ENCODE results near the gene AFAP1. TPM values are rescaled to one million over a fixed set of nuclear protein-coding genes. Genes with fewer than 3 reads are reported as not detected.
A peak's percentile ranks its signal among the peaks of the same experiment; 100 is the strongest.

Gene AFAP1
- total RNA-seq, 2 donors from 2014 or later: 29.7 to 43.9 TPM

DNA sequence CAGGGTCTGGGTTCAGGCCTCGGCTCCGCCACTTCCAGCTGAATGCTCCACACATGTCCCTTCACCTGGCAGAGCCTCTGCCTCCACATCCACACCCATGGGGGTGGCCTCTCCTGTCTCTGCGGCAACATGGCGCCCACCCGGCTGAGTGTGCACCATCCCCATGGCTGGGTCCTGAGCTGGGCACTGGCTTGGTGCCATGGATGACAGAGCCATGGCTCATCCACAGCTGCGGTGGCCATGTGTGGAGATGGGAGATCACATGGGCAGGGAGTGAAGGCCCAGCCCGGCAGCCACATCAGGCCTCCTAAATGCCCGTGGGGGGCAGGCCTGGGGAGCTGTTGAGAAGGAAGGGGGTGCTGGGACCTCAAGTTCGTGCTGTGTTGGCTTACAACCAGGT lies 213.7 kb downstream of the AFAP1 start:
- intact Hi-C loops (cut with DNase I): no loop called here
- H3K4me3 ChIP-seq: no peak overlapping the region
- no peak overlapping the region for H3K27ac ChIP-seq
- no peaks in the 10 kb centered on the region for H3K9me3 ChIP-seq
- DNase-seq: no peak
- no peaks in the 10 kb centered on the region for H3K27me3 ChIP-seq
- H3K36me3 ChIP-seq: no peaks in the 10 kb centered on the region
- H3K4me1 ChIP-seq: no peaks in the 10 kb centered on the region
- TF ChIP-seq, protein P1, sequence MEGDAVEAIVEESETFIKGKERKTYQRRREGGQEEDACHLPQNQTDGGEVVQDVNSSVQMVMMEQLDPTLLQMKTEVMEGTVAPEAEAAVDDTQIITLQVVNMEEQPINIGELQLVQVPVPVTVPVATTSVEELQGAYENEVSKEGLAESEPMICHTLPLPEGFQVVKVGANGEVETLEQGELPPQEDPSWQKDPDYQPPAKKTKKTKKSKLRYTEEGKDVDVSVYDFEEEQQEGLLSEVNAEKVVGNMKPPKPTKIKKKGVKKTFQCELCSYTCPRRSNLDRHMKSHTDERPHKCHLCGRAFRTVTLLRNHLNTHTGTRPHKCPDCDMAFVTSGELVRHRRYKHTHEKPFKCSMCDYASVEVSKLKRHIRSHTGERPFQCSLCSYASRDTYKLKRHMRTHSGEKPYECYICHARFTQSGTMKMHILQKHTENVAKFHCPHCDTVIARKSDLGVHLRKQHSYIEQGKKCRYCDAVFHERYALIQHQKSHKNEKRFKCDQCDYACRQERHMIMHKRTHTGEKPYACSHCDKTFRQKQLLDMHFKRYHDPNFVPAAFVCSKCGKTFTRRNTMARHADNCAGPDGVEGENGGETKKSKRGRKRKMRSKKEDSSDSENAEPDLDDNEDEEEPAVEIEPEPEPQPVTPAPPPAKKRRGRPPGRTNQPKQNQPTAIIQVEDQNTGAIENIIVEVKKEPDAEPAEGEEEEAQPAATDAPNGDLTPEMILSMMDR (IDR thresholded peaks at IDR 0.05): no peak
- H3K9ac ChIP-seq (ENCODE audit: low read depth in 2 of 2, low read length in 2 of 2): no peak overlapping the region

DNA sequence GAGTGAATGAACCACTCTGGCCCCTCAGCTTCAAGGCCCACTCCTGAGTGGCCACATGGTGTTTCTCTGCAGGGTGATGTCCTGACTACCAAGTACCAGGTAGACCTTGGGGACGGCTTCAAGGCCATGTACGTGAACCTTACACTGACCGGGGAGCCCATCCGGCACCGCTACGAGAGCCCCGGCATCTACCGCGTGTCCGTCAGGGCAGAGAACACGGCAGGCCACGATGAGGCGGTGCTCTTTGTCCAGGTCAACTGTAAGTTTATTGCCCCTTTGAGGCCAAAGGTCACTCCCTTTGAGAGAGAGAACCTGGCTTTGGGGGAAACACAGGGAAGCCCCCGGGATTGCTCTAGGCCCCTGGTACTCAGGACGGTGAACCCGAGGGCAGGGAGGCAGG lies 216.0 kb downstream of the AFAP1 start:
- DNase-seq: no peak
- Histone ChIP-seq H3K27me3 (no peaks in the 10 kb centered on the region), H3K4me3 (no peak overlapping the region), H3K9ac (ENCODE audit: low read depth in 2 of 2, low read length in 2 of 2) (no peak overlapping the region), H3K4me1 (no peaks in the 10 kb centered on the region), H3K36me3 (no peaks in the 10 kb centered on the region), H3K9me3 (no peaks in the 10 kb centered on the region), H3K27ac (no peak overlapping the region)
- TF ChIP-seq, protein P1 (IDR thresholded peaks at IDR 0.05): no peak
- intact Hi-C loops (cut with DNase I): no loop called here

DNA sequence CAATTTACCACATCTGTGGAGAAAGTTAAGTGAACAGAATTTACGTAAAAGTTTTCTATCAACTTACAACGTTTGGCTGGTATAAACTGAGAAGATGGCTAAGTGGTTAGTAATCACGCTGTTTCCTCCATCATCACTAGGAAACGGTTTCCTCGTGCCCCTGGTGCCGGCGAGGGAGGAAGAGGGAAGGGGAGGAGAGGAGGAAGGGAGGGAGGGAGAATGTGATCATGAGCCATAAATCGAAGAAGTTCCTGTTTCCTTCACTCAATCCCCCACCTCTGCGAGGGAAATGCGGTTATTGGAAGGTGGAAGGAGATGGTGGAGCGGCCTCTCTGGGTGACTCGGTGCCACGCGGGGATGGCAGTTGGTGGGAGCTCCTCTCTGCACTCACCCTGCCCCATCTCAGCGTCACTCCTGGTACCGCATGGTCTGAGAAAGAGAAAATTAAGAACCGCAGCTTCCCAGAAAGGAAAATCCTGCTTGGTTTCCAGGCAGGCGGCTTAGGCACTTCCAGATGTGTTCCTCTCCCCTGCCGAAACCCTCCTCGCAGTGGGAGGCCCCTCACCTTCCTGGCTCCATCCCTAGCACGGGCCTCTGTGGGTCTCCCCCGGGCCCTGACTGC lies 216.8 kb downstream of the AFAP1 start:
- no peaks in the 10 kb centered on the region for H3K9me3 ChIP-seq
- H3K9ac ChIP-seq (ENCODE audit: low read depth in 2 of 2, low read length in 2 of 2): no peak overlapping the region
- H3K36me3 ChIP-seq: no peaks in the 10 kb centered on the region
- H3K4me3 ChIP-seq: no peak overlapping the region
- no peak overlapping the region for H3K27ac ChIP-seq
- TF ChIP-seq, protein P1 (IDR thresholded peaks at IDR 0.05): no peak
- DNase-seq: no peak
- no peaks in the 10 kb centered on the region for H3K4me1 ChIP-seq
- intact Hi-C loops (cut with DNase I): no loop called here
- H3K27me3 ChIP-seq: no peaks in the 10 kb centered on the region

DNA sequence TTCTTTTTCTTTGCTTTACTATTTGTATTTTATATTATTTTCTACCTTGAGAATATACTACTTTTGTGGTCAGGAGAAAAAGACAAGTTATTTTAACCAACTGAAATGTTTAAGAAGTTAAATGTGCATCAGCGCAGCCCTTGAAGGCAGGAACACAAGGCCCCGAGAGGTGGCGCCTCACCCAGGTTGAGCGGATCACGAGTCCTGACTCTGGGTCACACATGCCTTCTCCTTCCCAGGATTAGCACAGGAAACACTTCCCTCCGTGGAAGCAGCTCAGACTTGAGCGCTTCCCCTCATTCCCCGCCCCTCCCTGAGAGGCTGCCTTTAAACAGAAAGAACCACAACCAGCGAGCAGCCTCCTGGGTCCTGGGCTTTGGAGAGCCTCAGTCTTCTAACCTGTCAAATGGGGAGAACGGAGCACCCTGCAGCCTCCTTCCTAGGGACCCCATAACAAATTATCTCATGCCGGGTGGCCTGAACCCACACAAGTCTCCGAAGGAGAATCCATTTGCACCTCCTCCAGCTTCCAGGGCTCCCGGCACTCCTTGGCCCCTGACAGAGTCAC lies 217.6 kb downstream of the AFAP1 start:
- Histone ChIP-seq H3K27me3 (no peaks in the 10 kb centered on the region), H3K4me1 (no peaks in the 10 kb centered on the region), H3K9ac (ENCODE audit: low read depth in 2 of 2, low read length in 2 of 2) (no peak overlapping the region), H3K4me3 (no peak overlapping the region), H3K36me3 (no peaks in the 10 kb centered on the region), H3K27ac (no peak overlapping the region), H3K9me3 (no peaks in the 10 kb centered on the region)
- no peak for DNase-seq
- TF ChIP-seq, protein P1 (IDR thresholded peaks at IDR 0.05): no peak
- intact Hi-C loops (cut with DNase I): no loop called here

DNA sequence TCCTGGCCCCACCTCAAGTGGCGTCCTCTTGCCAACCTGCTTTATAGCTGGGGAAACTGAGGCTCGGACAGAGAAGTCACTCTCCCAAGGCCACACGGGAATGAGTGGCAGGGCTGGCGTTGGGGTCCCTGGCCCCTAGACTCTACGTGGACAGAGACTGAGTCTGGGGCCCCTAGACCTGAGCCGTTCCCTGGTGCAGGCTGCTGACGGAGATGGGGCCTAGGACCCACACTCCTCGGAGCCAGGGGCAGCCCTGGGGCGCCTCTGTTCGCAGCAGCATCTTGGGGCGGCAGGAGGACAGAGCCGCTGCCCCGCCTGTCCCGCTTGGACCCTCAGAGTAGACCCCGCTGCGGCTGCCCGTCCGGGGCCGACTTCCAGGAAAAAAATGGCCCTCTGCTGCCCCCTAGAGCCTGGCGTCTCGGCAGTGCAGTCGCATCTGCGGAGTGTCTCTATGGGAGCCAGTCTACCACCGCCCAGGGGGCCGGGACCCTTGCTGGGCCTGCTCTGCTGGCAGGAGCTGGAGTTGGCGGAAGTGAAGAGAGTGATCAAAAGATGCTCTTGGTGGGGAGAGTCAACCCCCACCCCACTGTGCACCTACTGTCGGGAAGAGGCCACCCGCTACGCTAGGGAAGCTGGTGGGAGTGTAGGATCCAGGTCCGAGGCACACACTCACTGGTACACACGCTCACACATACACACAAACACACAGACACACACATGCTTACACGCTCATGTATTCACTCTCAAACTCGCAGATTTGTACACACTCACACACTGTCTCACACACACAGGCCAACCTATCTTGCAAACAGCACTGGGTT lies 220.1 kb downstream of the AFAP1 start:
- Histone ChIP-seq H3K27ac (no peak overlapping the region), H3K4me1 (no peaks in the 10 kb centered on the region), H3K9ac (ENCODE audit: low read depth in 2 of 2, low read length in 2 of 2) (no peak overlapping the region), H3K27me3 (no peaks in the 10 kb centered on the region), H3K36me3 (no peaks in the 10 kb centered on the region), H3K4me3 (no peak overlapping the region), H3K9me3 (no peaks in the 10 kb centered on the region)
- TF ChIP-seq, protein P1 (IDR thresholded peaks at IDR 0.05): peak; percentile 72
- DNase-seq: peak; percentile 56
- intact Hi-C loops (cut with DNase I): loop anchor here (2.0 kb wide), 1 partner anchor 527 kb away; the partner anchor contains the start of gene SORCS2

Data from colonic mucosa (tissue), 4 donors.